Spinal cord (tissue), 10 donors: Measurements from ENCODE around the gene PARP15. TPM values are rescaled to one million over a fixed set of nuclear protein-coding genes. Genes with fewer than 3 reads are reported as not detected.
A peak's percentile ranks its signal among the peaks of the same experiment; 100 is the strongest.

Experiments used
- DNase-seq, 6 donors: peaks; one replicate each; pipeline versions ENCODE4 v3.0.0 to v3.0.0-alpha.2; 2013 to 2015; ENCODE audit warnings: low spot score in 6 of 6, low read depth in 4 of 6
- H3K27ac ChIP-seq: one replicate; pipeline ENCODE4 v1.5.1; 2013; ENCODE audit warnings: low read depth, low read length, control low read depth
- H3K27me3 ChIP-seq: one replicate; pipeline ENCODE4 v1.6.1; 2013; ENCODE audit warnings: low read length; ENCODE audit not compliant: control insufficient read depth, insufficient read depth
- H3K36me3 ChIP-seq: one replicate; pipeline ENCODE4 v1.6.1; 2013; ENCODE audit warnings: low read length; ENCODE audit not compliant: control insufficient read depth, insufficient read depth
- H3K4me1 ChIP-seq: one replicate; pipeline ENCODE4 v1.6.1; 2013; ENCODE audit warnings: low read length; ENCODE audit not compliant: control insufficient read depth, insufficient read depth
- H3K4me3 ChIP-seq: one replicate; pipeline ENCODE4 v1.5.1; 2013; ENCODE audit warnings: low read depth, low read length, control low read depth
- H3K9me3 ChIP-seq: one replicate; pipeline ENCODE4 v1.6.1; 2013; ENCODE audit warnings: low read length; ENCODE audit not compliant: control insufficient read depth, insufficient read depth
- WGBS: methylation state at CpG from one replicate; pipeline ENCODE4 v1.1.5; 2013; ENCODE audit warnings: missing lambda C conversion rate; ENCODE audit not compliant: insufficient coverage; 5-methylcytosine and 5-hydroxymethylcytosine counted together
- long read RNA-seq, 4 donors: transcript quantifications; one replicate each; lab custom pipeline, GENCODE V29; 2026
- polyA plus RNA-seq, 2 donors: library from polyadenylated mRNA; unstranded; fragments of 120-200 nt; gene quantifications; one replicate each; pipeline ENCODE4 v1.2.1, GENCODE V29; 2013; ENCODE audit not compliant: insufficient read length in 2 of 2
- total RNA-seq, 2 donors: library from RNA; depleted of rRNA in 1 of 2; stranded (reverse); fragments of 120-200 nt in 1 of 2; fragments of >200 nt in 1 of 2; gene quantifications; one replicate each; pipeline versions ENCODE4 v1.2.3 to v1.2.4, GENCODE V29; 2013 to 2014
- donor health status: healthy.

The PARP15 gene
- total RNA-seq: under 1 TPM; 0.55 to 0.79 TPM
- polyA plus RNA-seq: under 1 TPM; 0.44 to 0.49 TPM
- long read RNA-seq, donor 1: 0 reads
- long read RNA-seq, donor 2: 0 reads
- long read RNA-seq, donor 3: 0 reads
- long read RNA-seq, donor 4: 0 reads

GRCh38 chr3:122577409-122578031 lies at the start of gene PARP15:
TSS of gene PARP15 (plus strand) at chr3:122577650. CDS start at chr3:122577668, 18 bp downstream.
- H3K27me3 ChIP-seq: peaks cover 6% of the 10 kb centered on the region
- DNase-seq: no peak
- peaks cover 6% of the 10 kb centered on the region for H3K4me1 ChIP-seq
- 10% methylated on average over 27 of the region's 40 CpGs for WGBS
- H3K4me3 ChIP-seq: peak within 1 kb of the TSS; percentile 31
- H3K9me3 ChIP-seq: peaks cover 8% of the 10 kb centered on the region
- H3K36me3 ChIP-seq: no peaks in the 10 kb centered on the region
- H3K27ac ChIP-seq: no peak within 1 kb of the TSS

- H3K4me3 ChIP-seq: no peak overlapping the region
- H3K36me3 ChIP-seq: peaks cover 4% of the 10 kb centered on the region
- no peaks in the 10 kb centered on the region for H3K27me3 ChIP-seq
- WGBS: no CpG with 5 or more reads among the region's 2 CpGs
- DNase-seq: no peak
- H3K9me3 ChIP-seq: no peaks in the 10 kb centered on the region
- H3K27ac ChIP-seq: no peak overlapping the region
- no peaks in the 10 kb centered on the region for H3K4me1 ChIP-seq
Observed at GRCh38 chr3:122530164-122530563, 47.3 kb upstream of the PARP15 start.

GRCh38 chr3:122533480-122533879 lies 44.0 kb upstream of the PARP15 start:
- H3K4me3 ChIP-seq: no peak overlapping the region
- H3K4me1 ChIP-seq: no peaks in the 10 kb centered on the region
- no peaks in the 10 kb centered on the region for H3K27me3 ChIP-seq
- peaks cover 4% of the 10 kb centered on the region for H3K36me3 ChIP-seq
- H3K27ac ChIP-seq: no peak overlapping the region
- WGBS: no CpG with 5 or more reads among the region's 2 CpGs
- DNase-seq: no peak
- H3K9me3 ChIP-seq: no peaks in the 10 kb centered on the region

- Histone ChIP-seq H3K4me1 (no peaks in the 10 kb centered on the region), H3K36me3 (peaks cover 4% of the 10 kb centered on the region), H3K9me3 (no peaks in the 10 kb centered on the region), H3K27ac (no peak overlapping the region), H3K27me3 (no peaks in the 10 kb centered on the region), H3K4me3 (no peak overlapping the region)
- WGBS: no CpG with 5 or more reads among the region's 1 CpG
- DNase-seq: no peak
Observed at GRCh38 chr3:122533931-122534334, 43.5 kb upstream of the PARP15 start.

- WGBS: 77% methylated on average over 2 of the region's 6 CpGs
- H3K27me3 ChIP-seq: no peaks in the 10 kb centered on the region
- no peak overlapping the region for H3K4me3 ChIP-seq
Observed at GRCh38 chr3:122535964-122536631, 41.4 kb upstream of the PARP15 start.

GRCh38 chr3:122536632-122537001 lies 40.8 kb upstream of the PARP15 start:
- H3K9me3 ChIP-seq: no peaks in the 10 kb centered on the region
- H3K4me3 ChIP-seq: no peak overlapping the region
- no peak overlapping the region for H3K27ac ChIP-seq
- peaks cover 7% of the 10 kb centered on the region for H3K36me3 ChIP-seq
- no peaks in the 10 kb centered on the region for H3K4me1 ChIP-seq
- no peak for DNase-seq
- H3K27me3 ChIP-seq: no peaks in the 10 kb centered on the region
- 68% methylated on average over 3 of the region's 3 CpGs for WGBS

More at GRCh38 chr3:122535964-122536631, 41.4 kb upstream of the PARP15 start:
- DNase-seq: no peak
- no peak overlapping the region for H3K27ac ChIP-seq
- H3K36me3 ChIP-seq: peaks cover 7% of the 10 kb centered on the region
- no peaks in the 10 kb centered on the region for H3K4me1 ChIP-seq
- no peaks in the 10 kb centered on the region for H3K9me3 ChIP-seq

GRCh38 chr3:122538956-122539490 lies 38.4 kb upstream of the PARP15 start:
- WGBS: 97% methylated on average over 3 of the region's 7 CpGs
- Histone ChIP-seq H3K4me3 (no peak overlapping the region), H3K9me3 (no peaks in the 10 kb centered on the region), H3K27ac (no peak overlapping the region), H3K27me3 (no peaks in the 10 kb centered on the region), H3K4me1 (no peaks in the 10 kb centered on the region), H3K36me3 (peaks cover 10% of the 10 kb centered on the region)
- no peak for DNase-seq

GRCh38 chr3:122546151-122546550 lies 31.3 kb upstream of the PARP15 start:
- Histone ChIP-seq H3K9me3 (no peaks in the 10 kb centered on the region), H3K27me3 (no peaks in the 10 kb centered on the region), H3K4me3 (no peak overlapping the region), H3K4me1 (no peaks in the 10 kb centered on the region), H3K36me3 (peaks cover 11% of the 10 kb centered on the region), H3K27ac (no peak overlapping the region)
- DNase-seq: no peak
- no CpG with 5 or more reads among the region's 5 CpGs for WGBS

GRCh38 chr3:122548076-122548475 lies 29.4 kb upstream of the PARP15 start:
- no peak overlapping the region for H3K27ac ChIP-seq
- H3K4me1 ChIP-seq: no peaks in the 10 kb centered on the region
- DNase-seq: peak in 1 of 6 donors; percentile 25
- H3K4me3 ChIP-seq: no peak overlapping the region
- no peaks in the 10 kb centered on the region for H3K9me3 ChIP-seq
- WGBS: no CpG with 5 or more reads among the region's 3 CpGs
- H3K36me3 ChIP-seq: peaks cover 11% of the 10 kb centered on the region
- no peaks in the 10 kb centered on the region for H3K27me3 ChIP-seq
